ENCODE results near the gene CEP95.
A peak's percentile ranks its signal among the peaks of the same experiment; 100 is the strongest.
"Not testable (repeated sequence)": the region's sequence is repeated elsewhere in the genome, so short reads cannot be mapped to it uniquely, and the experiment has no call there.

The CEP95 gene

DNA sequence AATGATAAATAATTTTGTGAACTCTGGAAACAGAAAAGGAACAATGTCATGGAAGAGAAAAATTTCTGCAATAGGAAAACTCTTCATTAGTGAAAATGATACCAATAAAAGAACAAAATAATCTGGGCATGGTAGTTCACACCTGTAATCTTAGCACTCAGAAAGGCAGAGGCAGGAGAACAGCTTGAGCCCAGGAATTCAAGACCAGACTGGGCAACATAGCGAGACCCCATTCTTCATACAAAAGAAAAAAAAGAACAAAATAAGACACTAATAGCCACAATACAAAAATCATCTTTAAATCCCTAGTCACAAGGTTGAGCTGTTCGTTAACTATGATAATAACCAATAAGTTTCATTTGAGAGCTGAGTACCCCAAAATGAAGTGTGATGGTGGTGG is 18.5 kb upstream of the CEP95 start:
- TF ChIP-seq, protein P1, sequence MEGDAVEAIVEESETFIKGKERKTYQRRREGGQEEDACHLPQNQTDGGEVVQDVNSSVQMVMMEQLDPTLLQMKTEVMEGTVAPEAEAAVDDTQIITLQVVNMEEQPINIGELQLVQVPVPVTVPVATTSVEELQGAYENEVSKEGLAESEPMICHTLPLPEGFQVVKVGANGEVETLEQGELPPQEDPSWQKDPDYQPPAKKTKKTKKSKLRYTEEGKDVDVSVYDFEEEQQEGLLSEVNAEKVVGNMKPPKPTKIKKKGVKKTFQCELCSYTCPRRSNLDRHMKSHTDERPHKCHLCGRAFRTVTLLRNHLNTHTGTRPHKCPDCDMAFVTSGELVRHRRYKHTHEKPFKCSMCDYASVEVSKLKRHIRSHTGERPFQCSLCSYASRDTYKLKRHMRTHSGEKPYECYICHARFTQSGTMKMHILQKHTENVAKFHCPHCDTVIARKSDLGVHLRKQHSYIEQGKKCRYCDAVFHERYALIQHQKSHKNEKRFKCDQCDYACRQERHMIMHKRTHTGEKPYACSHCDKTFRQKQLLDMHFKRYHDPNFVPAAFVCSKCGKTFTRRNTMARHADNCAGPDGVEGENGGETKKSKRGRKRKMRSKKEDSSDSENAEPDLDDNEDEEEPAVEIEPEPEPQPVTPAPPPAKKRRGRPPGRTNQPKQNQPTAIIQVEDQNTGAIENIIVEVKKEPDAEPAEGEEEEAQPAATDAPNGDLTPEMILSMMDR (conservative IDR thresholded peaks at IDR 0.05) = no peak
- H3K27ac ChIP-seq = no peak overlapping the region

- TF ChIP-seq, protein P1 (conservative IDR thresholded peaks at IDR 0.05) = peak; percentile 64
- H3K27ac ChIP-seq = no peak overlapping the region
Observed at GRCh38 chr17:64491034-64491860, 15.5 kb upstream of the CEP95 start.

DNA sequence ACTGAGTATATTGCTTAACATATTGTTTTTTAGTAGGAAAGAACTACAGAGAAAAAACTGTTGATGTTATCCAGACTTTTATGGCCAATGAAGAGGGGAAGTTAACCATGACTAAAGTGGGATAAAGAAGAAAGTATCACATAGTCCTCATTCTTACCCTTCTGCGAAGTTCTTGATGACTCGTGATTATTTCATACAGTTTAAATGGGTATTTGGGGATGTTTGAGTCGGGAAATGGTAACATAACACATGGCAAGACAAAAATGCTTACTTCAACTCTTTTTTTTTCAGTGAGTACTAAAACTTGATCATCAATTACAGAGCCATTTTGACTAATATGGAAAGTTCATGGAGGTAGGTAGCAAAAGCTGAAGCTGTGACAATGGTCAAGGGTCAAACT is 14.8 kb upstream of the CEP95 start:
- no peak overlapping the region for H3K27ac ChIP-seq
- TF ChIP-seq, protein P1 (conservative IDR thresholded peaks at IDR 0.05) = no peak

GRCh38 chr17:64492481-64493109 is 14.2 kb upstream of the CEP95 start:
- H3K27ac ChIP-seq = no peak overlapping the region
- TF ChIP-seq, protein P1 (conservative IDR thresholded peaks at IDR 0.05) = peak; percentile 28; the same call in 1 of the 2 replicates

- TF ChIP-seq, protein P1 (conservative IDR thresholded peaks at IDR 0.05) = no peak
- no peak overlapping the region for H3K27ac ChIP-seq
Observed at GRCh38 chr17:64494121-64494520, 12.7 kb upstream of the CEP95 start.

DNA sequence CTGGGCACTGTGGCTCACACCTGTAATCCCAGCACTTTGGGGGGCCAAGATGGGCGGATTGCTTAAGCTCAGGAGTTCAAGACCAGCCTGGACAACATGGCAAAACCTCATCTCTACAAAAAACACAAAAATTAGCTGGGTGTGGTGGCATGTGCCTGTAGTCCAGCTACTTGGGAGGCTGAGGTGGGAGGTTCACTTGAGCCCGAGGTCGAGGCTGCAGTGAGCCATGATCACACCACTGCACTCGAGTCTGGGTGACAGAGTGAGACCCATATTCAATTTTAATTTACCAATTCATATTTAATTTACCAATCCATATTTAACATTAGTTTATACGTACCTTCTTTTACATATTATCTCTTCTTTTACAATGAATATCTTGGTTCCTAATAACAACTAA is 11.5 kb upstream of the CEP95 start:
- not testable (repeated sequence) for H3K27ac ChIP-seq

GRCh38 chr17:64496348-64496785 is 10.4 kb upstream of the CEP95 start:
- TF ChIP-seq, protein P1 (conservative IDR thresholded peaks at IDR 0.05) = no peak
- H3K27ac ChIP-seq = peak overlapping the region; percentile 75
